H4 (cell line): Measurements from ENCODE around the gene ENAH. TPM values are rescaled to one million over a fixed set of nuclear protein-coding genes. Genes with fewer than 3 reads are reported as not detected.

Experiments
- DNase-seq: peaks from one replicate; pipeline ENCODE4 v3.0.0-alpha.2; 2015; ENCODE audit warnings: low spot score
- total RNA-seq: library from RNA; depleted of rRNA; stranded (reverse); fragments of >200 nt; shearing (Covaris generic); gene quantifications from 2 replicates; pipeline ENCODE4 v1.2.3, GENCODE V29; 2014

ENAH gene
- total RNA-seq, 1 experiment from 2014 or later = 89.4 TPM

GRCh38 chr1:225561675-225562074 is 91.2 kb downstream of the ENAH start:
- DNase-seq = no peak

GRCh38 chr1:225559902-225560301 is 93.0 kb downstream of the ENAH start:
- DNase-seq = no peak

- DNase-seq = no peak
Measured at GRCh38 chr1:225559326-225559725, 93.6 kb downstream of the ENAH start.

GRCh38 chr1:225556694-225557093 is 96.2 kb downstream of the ENAH start:
- DNase-seq = no peak

GRCh38 chr1:225555821-225556220 is 97.1 kb downstream of the ENAH start:
- no peak for DNase-seq

GRCh38 chr1:225554216-225554812 is 98.6 kb downstream of the ENAH start:
- DNase-seq = no peak

- no peak for DNase-seq
Measured at GRCh38 chr1:225549821-225550220, 103.1 kb downstream of the ENAH start.

GRCh38 chr1:225548140-225548857 is 104.6 kb downstream of the ENAH start:
- no peak for DNase-seq

GRCh38 chr1:225545649-225546048 is 107.3 kb downstream of the ENAH start:
- no peak for DNase-seq

GRCh38 chr1:225544924-225545323 is 108.0 kb downstream of the ENAH start:
- no peak for DNase-seq

- no peak for DNase-seq
Measured at GRCh38 chr1:225544263-225544662, 108.7 kb downstream of the ENAH start.

- DNase-seq = no peak
Measured at GRCh38 chr1:225543350-225543749, 109.6 kb downstream of the ENAH start.

GRCh38 chr1:225541383-225541782 is 111.5 kb downstream of the ENAH start:
- DNase-seq = no peak

- no peak for DNase-seq
Measured at GRCh38 chr1:225539575-225539974, 113.3 kb downstream of the ENAH start.

- DNase-seq = no peak
Measured at GRCh38 chr1:225539069-225539468, 113.9 kb downstream of the ENAH start.

GRCh38 chr1:225537554-225538251 is 115.2 kb downstream of the ENAH start:
- DNase-seq = no peak

- DNase-seq = no peak
Measured at GRCh38 chr1:225535280-225535679, 117.6 kb downstream of the ENAH start.

GRCh38 chr1:225534772-225535171 is 118.2 kb downstream of the ENAH start:
- DNase-seq = no peak

GRCh38 chr1:225534135-225534534 is 118.8 kb downstream of the ENAH start:
- DNase-seq = no peak

- DNase-seq = no peak
Measured at GRCh38 chr1:225533238-225533637, 119.7 kb downstream of the ENAH start.

- no peak for DNase-seq
Measured at GRCh38 chr1:225532240-225532944, 120.5 kb downstream of the ENAH start.

GRCh38 chr1:225529726-225530125 is 123.2 kb downstream of the ENAH start:
- DNase-seq = no peak
